Measurements from ENCODE around the gene METTL13.

DNA sequence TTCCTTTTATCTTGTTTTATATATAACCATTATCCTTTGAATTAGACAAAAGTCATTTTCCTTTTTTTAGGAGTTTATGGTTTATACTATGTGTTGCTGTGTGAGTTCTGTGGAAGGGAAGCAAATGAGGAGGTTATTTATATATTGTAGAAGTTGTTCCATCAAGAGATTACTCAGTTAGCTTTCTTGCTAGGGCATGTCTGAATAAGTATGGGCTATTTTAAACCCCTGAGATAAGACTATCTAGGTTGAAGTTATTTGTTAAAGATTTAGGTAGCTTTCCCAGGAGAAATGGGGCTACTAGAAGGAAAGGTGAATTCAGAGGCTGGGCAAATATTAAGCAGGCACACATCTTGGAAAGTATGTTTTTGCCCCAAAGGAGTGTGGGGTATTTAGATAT, 23.4 kb upstream of the METTL13 start:
- no peak for TF ChIP-seq POLR2A (IDR thresholded peaks at IDR 0.05)
- TF ChIP-seq CTCF (IDR thresholded peaks at IDR 0.05) = no peak

Measured in Peyer's patch (tissue), 4 donors.